NCI-H82 (cell line): Measurements from ENCODE around the gene MAP3K4.

Source experiments
- DNase-seq: peaks from one replicate; lab custom pipeline; 2025; lab: John Stamatoyannopoulos, UW

The MAP3K4 gene

DNA sequence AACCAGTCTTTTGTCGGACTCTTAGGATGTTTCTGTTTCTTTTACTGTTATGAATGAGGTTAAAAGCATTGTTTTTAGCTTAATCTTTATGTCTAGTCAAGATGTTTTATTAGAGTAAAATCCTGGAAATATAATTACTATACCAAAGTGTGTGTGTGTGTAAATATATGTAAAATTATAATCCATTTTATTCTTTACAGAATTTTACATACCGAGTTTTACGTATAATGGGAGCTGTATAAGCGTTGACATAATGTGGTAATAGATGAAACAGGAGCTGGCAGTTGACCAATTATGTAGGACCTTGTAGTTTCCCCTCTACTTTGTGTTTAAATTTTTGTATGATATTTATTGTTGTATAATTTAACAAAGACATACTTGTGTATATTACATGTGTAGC, 16.7 kb downstream of the MAP3K4 start:
- DNase-seq, result no peak

DNA sequence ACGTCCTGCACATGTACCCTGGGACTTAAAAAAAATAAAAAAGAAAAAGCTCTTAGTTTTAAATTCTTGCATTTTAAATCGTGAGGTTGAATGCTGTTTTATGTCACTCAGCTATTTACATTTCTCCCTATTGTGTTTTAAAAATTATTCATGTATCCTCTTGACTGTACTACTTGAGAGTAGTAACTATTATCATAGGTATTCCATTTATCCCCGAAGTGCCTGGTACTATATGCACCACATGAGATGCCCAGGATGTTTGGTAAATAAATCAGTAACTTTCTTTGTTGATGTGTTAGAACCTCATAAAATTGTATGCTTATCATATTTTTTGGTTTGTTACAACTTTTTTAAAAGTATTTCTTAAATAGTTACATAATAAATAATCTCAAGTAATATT, 18.4 kb downstream of the MAP3K4 start:
- no peak for DNase-seq

DNA sequence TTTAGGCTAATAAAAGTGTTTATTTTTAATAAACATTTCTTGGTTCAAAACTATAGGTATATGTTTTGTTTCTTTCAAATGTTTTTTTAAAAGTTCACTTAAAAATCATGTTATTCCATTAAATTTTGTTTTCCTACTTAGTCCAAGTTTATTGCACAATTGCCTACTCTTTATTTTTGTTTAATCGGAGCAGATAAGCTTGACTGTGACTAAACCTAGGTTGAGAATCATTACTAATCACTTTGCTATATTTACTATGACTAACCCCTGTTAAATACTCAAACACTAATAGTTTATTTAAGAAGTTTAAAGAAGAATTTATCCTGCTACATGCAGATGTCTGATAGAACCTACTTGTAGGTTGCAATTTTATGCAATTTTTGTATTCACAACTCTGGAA, 18.8 kb downstream of the MAP3K4 start:
- DNase-seq, result no peak

DNA sequence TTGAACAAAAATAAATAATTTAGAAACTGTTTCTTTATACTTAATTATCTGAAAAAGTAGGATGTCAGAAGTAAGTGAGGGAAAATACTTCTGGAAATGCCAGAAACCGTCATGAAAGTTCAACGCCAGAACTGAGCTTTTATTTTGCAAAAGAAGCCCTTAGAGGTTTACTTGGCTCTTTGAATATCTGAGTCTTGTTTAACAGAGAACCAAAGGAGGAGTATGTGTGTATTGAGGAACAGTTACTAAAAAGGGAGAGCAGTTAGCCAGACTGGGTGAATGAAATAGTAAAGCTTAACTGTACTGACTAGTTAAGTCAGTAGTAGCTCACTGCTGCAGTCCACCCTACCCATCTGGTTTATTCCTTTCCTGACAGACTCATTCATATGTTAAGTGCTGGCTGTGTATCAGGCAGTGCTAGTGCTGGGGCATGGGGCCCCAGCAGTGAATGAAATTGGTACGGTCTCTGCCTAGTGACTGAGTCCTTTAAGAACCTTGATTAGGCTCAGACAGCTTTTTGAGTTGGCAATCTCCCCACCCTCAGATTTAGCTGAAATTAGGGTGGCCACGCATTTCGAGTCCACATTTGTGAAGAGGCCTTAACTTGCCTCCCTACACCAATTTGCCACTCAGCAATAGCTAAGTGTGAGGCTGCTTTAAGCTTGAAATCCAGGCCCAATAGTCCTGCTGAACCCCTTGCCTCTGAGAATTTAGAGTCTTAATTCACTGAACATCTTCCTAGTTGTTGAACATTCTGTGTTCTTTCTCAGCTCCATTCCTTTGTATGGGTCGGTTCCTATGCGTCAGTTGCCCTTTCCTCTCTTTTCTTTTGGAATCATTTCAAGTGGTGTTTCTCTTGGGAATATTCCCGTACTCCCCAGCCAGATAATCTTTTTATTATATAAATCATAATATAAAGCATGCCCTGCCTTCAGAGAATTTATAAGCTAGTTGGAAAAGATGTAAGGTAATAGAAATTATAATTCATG, 20.2 kb downstream of the MAP3K4 start:
- DNase-seq, result peak; percentile 32

DNA sequence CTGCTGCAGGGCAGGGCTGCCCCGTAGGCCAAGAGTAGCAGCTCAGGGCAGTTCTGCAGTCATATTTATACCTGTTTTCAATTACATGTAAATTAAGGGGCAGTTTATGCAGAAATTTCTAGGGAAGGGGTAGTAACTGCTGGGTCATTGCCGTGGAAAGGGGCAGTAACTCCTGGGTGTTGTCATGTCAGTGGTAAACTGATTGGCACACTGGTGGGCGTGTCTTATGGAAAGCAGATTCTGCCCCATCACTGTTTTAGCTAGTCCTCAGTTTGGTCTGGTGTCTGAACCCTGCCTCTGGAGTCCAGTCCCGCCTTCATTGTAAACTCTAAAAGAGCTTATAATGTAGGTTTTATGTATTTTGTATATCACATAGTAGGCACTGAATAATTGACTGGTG, 22.1 kb downstream of the MAP3K4 start:
- DNase-seq, result no peak

DNA sequence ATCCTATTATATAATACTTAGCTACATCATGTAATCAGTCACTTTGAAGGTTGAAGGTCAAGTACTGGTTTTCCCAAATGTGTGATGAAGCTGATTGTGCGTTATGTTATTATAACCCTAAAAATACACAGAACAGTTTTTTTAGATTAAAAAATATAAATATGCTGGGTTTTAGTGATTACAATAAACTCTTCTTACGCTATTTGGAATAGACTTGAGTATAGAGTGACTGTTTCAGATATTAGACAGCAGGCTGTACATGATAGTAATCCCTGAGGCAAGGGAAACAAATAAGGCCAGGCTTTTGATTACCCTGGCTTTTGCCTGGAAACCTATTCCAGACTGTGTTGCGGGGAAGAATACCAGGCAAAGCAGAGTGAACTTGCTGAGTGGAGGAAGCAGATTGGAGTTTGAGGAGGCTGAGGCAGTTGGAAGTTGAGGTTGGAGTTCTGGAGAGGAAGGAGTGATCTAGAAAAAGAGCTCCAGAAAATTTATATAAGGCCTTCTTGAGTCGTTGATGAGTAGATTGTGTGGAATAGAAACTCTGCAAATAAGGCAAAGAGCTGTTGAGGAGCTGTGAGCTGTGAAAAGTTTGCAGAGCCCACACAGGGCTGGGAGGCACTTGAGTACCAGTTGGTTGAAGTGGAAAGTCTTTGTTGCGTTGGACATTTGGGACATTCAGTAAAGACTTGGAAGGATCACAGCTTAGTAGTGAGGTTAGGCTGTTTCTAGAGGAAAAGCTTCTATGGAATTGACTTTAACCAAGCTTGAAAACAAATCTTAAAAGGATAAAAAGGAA, 26.4 kb downstream of the MAP3K4 start:
- DNase-seq, result peak; percentile 68

DNA sequence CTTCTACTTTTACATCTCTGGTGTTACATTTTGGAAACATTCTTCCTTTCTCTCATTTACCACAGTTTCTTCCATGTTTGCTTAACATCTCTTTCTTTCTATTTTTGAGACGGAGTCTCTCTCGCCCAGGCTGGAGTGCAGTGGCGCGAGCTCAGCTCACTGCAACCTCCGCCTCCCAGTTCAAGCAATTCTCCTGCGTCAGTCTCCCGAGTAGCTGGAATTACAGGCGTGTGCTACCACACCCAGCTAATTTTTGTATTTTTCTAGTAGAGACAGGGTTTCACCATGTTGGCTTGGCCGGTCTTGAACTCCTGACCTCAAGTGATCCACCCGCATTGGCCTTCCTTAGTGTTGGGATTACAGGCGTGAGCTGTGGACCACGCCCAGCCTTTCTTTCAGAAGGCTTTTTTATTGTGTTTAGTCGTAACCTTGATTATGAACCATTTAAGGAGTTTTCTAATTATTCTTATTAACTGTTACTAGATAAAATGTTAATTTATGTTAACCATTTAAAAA, 27.8 kb downstream of the MAP3K4 start:
- no peak for DNase-seq

DNA sequence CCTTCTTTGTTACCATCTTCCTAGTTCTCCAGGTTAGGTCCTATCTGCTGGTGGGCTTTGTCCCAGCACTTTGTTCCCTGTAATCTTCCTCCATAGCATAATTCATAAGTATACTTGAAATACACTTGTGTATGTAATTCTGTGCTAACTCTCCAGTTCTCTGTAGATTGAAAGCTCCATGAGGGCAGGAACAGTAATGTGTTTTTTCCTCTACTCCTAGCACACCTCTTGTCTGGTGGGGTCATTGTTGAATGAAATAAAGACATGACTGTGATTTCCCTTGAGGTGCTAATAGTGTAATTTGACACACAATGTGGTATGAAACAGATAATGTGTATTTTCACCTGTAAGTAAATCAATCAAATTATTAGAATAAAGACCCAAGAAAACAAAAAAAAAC, 30.0 kb downstream of the MAP3K4 start:
- no peak for DNase-seq

DNA sequence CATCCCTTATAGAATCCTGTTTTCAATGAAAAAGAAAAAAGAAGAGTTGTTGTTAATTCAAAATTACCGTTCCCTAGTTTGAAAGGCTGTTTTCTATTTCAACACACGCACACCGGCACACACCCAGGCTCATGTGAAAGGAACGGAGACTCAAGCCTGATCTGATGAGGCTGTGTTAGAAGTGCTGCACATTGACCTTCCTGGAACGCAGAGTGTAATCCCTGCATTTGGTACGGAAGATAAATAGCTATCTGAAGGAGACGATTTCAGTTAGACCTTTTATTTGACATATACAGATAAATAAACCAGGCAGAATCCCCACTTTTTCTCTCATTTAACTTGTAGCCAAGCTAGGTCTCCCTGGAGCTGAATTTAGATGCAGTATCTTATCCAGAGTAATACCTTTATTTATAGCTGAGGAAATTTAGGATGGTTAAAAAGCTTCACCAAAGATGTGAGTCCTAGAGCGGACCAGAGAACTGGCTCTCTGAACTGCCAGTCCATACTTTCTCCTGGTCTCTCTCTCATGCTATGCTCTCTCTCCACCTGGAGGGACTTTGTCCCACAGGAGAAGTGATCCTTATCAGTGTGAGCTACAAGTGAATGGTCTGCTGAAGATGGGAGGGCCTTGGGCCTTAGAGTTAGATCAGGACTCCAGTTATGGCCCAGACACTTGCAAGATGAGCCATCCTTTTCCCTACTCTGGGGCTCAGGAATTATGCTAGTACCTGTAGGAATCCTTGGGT, 30.6 kb downstream of the MAP3K4 start:
- no peak for DNase-seq

DNA sequence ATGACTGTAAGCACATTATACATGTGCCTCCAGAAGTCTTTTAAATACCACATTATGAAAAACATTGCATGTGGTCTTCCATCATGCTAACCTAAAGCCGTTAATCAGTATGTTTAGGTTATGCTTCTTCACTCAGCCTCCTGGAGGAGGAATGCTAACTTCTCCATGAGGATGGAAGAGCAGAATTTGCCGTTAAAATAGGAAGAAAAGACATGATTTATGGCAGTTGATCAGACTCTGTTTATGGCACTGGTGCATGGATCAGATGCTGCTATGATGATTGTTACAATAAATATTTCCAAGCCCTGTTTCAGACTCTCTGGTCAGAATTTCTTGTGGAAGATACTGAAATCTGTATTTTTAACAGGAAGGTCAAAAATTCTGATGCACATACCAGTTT, 31.7 kb downstream of the MAP3K4 start:
- no peak for DNase-seq

DNA sequence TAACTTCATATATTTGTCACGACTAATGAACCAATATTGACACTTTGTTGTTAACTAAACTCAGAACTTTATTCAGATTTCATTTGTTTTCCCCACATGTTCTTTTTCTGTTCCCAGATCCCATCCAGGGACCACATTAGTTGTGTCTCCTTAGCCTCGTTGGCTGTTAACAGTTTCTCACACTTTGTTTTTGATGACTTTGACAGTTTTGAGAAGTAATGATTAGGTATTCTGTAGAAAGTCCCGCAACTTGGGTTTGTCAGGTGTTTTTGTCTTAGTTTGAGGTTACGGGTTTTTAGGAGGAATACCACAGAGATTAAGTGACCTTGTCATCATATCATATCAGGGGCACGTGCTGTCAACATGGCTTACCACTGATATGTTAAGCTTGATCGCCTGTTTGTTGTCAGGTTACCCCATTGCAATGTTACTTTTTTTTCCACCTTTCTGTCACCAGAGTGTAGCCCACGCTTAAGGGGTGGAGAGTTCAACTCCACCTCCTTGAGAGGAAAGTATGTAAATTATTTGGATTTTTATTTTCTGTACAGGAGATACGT, 32.9 kb downstream of the MAP3K4 start:
- DNase-seq, result no peak

DNA sequence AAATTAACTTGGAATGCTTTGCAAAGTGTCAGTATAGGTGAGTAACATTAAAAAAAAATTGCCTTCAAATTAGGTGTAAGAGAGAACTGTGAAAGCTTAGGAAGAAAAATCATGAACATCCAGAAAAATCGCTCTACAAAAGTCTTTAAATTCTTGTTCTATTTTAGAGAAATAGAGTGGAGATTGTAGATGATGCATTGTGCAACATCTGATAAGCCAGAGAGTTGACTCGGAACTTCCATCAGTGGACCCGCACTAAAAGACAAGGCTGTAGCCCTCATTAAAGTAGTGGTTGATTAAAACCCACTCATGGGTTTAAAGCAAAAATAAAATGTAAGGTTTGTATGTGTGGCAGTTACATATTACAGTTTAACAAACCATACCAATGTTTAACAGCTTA, 35.8 kb downstream of the MAP3K4 start:
- DNase-seq, result no peak

DNA sequence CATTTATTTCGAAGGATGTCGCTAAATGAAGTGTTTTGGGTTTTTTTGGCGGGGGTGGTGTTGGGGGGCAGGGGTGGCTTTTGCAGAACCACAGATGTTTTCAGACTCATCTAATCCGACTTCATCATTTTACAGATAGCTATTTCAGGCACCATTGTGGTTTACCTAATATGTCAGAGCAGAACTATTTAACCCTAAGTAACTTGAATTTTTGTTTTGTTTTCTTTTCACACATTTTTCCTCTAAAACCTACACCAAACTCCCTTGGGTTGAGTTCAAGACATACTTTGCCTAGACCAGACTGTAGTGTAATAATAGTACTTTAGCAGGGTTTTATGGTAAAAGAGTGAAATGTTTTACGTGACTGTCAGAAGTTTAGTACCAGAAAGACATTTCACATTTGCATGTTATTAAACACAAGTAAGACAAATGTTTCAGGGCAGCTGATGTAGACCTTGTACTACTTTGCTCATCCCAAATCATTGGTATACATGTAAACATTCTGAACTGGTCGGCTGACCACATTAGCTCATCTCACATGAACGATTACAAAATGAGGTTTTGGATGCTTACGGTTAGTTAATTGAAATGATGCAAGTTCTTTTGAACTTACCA, 37.7 kb downstream of the MAP3K4 start:
- DNase-seq, result no peak

DNA sequence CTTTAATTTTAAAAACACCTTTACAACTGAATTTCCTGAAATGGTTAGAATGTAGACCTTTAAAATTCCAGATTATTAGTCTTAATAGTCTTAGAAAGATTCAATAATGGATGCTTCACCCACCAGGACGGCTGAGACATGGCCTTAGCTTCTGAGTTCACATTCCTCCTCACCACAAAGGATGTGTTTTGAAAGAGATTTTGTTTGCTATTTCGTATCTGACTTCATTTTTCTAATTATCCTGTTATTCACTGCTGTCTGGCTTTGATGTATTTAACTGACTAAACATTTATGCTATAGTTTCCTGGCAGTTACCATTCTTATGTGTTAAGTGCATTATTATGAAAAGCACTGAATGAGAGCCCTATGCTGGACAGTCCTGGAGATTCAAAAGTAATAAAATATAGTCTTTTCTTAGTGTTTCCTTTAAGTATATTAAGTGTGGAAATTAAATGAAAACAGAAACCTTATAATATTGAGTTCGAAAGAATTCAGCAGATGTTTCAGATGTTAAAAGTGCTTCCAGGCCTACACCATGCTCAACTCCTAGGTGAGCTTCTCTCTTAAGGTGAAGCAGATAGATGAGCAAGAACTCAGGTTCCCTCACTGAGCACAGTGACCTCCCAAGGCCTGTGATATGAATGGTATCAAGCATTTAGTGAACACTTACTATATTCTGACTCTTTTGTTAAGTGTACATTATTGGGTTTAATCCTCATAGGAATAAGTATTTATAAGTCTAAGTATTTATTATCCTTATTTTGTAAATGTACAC, 40.3 kb downstream of the MAP3K4 start:
- DNase-seq, result no peak

DNA sequence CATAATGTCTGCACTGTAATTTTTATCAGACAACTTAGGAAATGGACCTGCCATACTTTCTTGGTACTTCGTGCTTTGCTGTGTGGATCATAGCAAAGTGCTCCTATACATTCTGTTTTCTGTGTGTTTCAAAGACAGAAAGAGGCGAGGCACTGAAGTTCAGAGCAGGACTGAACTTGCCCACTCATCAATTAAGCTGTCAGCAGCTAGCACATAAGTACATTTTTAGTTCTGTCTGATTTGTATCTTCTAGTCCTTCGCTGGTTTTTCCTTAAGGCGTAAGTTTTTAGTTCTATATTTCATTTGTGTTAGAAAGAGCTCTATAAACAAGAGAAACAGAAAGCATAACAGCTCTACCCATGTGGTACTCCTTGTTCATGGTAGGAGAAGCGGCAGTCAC, 42.1 kb downstream of the MAP3K4 start:
- DNase-seq, result no peak

DNA sequence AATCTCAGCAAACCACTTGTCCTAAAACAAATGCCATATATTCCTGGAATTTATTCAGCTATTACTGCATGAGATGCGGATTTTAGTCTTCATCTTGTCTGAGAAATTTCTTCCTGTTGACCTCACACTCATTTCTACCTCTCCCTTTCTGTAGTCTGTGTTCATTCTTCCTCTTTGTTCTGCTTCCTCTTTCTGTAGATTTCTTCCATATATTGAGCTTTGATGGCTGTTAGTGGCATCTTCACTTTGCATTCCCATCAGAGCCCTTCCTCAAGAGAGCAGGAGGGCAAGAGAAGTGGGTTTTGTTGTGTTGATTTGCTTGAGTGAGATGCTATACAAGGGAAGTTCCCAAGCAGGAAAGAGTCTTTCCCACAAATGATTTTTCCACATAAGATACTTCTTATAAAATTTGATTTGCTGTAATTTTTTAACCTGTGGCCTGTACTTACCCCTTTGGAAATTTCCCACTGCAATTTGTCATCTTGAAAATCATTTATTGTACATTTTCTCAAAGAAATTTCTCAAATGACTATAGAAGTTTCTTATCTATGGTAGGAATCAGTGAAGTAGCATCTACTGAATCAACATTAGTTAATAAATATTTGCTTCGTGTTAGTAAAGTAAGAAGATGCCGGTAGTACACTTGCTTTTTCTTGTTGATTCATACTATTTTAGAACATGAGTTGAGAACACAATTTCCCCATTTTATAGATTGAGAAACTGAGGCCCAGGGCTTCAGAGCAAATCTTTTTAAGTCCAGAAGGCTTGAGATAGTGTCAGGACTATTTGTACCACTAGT, 43.8 kb downstream of the MAP3K4 start:
- DNase-seq, result no peak

DNA sequence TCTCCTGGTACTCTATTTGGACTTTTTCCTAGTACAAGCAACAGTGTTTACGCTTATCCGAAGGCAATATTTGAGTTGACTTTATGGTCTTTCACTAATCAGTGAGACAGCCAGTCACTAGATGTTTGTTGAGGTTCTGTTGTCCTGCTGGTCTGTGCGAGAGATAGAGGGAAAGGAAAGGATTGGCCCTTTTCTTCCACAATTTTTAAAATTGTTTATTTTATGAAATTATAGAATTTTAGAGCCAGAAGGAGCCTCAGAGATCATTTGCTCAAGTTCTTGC, 44.4 kb downstream of the MAP3K4 start:
- no peak for DNase-seq

DNA sequence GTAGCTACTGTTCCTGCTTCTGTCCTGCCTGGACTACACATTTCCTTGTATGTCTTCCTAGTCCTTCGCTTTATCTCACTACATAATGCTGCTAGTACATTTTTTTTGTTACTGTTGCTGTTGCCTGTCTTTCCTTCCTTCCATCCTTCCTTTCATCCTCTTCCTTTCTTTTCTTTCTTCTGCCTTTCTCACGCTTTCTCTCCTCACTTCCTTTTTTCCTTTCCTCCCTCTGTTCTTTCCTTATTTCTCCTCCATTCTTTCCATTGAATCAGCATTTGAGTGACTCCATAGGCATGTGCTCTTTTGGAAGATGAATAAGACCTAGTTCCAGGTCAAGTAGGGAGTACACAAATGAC, 46.3 kb downstream of the MAP3K4 start:
- DNase-seq, result no peak

DNA sequence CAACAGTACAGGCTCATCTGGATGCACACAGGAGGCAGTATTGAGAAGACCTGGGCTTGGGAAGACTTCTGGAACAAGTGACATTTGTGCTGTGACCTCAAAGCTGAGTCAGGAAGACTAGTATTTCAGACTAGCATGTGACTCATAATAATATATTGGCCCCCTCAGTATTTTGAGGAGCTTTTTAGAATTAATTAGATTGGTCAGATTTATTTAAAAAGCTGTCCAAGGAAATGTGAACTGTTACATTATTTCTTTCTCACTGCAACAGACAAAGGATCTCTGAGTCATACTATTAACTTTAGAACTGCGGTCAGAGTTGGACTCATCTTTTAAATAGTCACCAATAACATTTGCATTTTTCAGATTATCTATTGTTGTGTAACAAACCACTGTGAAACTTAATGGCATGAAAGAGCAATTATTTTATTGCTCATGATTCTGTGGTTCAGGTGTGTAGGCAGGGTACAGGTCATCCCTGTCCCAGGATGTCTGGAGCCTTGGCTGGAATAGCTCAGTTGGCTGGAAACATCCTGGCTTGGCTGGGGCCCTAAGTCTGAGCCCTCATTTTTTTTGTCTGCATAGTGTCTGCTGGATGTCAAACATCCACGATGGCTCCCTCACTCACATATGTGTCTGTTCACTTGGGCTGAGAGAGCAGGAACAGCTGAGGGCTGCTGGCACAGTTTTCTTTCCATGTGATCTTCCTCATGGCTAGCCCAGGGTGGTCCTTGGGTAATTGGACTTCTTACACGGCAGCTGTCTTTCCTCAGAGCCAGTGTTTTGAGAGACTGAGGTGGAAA, 46.9 kb downstream of the MAP3K4 start:
- DNase-seq, result no peak
